HCT116 (cell line): ENCODE measurements around the gene CLIC6. TPM values are rescaled to one million over a fixed set of nuclear protein-coding genes. Genes with fewer than 3 reads are reported as not detected.

Source experiments
- ATAC-seq: fragments of 200-7000 bp; cut with Tn5 transposase; 2 replicates; pipeline ENCODE4 v1.9.1; 2020; ENCODE audit warnings: mild to moderate bottlenecking, moderate library complexity
- BruUV-seq: library from RNA; stranded (reverse); fragments of 400-500 nt; replicated peaks from 2 replicates; lab custom pipeline; 2021; lab: Mats Ljungman, UMichigan
- CTCF ChIA-PET: fragments of 300-600 bp; sonication (Branson Sonifier 250); formaldehyde crosslinking; loops from one replicate; lab custom pipeline; 2021; ENCODE audit warnings: antibody characterized with exemption; lab: Charles Lee
- POLR2A ChIA-PET: fragments of 300-600, 350-600 bp; sonication (Branson Sonifier 250); formaldehyde crosslinking; loops from one replicate; lab custom pipeline; 2021; ENCODE audit warnings: antibody characterized with exemption; lab: Charles Lee
- RAD21 ChIA-PET, 2 experiments: fragments of 300-600 bp; sonication (Branson Sonifier 250); formaldehyde crosslinking; loops; one replicate each; lab custom pipeline; 2023; ENCODE audit warnings: low total read pairs in 2 of 2; ENCODE audit not compliant: uncharacterized antibody in 2 of 2, unreplicated experiment in 2 of 2, low non-redundant PET in 1 of 2; lab: Charles Lee
- DNase-seq: peaks from one replicate; pipeline ENCODE4 v3.0.0-alpha.2; 2010; ENCODE audit warnings: low read depth, low spot score
- H2AFZ ChIP-seq: fragments of 200-600 bp; shearing (Covaris generic), sonication (generic); 2 replicates; pipeline ENCODE4 v1.6.1; 2017; ENCODE audit warnings: low read depth, mixed run types, mixed read lengths, antibody characterized with exemption, low read length; ENCODE audit not compliant: poor library complexity, severe bottlenecking
- H3K27ac ChIP-seq: 2 replicates; pipeline ENCODE4 v1.5.1; 2012; ENCODE audit warnings: low read depth, low read length
- H3K27me3 ChIP-seq: fragments of 200-600 bp; sonication (generic); 2 replicates; pipeline ENCODE4 v1.6.1; 2016; ENCODE audit warnings: mixed run types, low read length, mixed read lengths; ENCODE audit not compliant: insufficient read depth
- H3K36me3 ChIP-seq, 2 experiments: fragments of 200-500 bp in 1 of 2; fragments of 200-600 bp in 1 of 2; sonication (Bioruptor generic) in 1 of 2; sonication (generic) in 1 of 2; 2 replicates each; pipeline versions ENCODE4 v1.5.1 to v1.6.1; 2014 to 2016; ENCODE audit warnings: low read length in 2 of 2, inconsistent platforms in 1 of 2, mixed read lengths in 1 of 2, mixed run types in 1 of 2; ENCODE audit not compliant: insufficient read depth in 2 of 2, control insufficient read depth in 1 of 2
- H3K4me1 ChIP-seq, 2 experiments: fragments of 200-600 bp in 1 of 2; sonication (generic) in 1 of 2; 2 replicates each; pipeline versions ENCODE4 v1.5.1 to v1.6.1; 2012 to 2017; ENCODE audit warnings: low read length in 2 of 2, inconsistent platforms in 1 of 2, mild to moderate bottlenecking in 1 of 2, mixed read lengths in 1 of 2, mixed run types in 1 of 2, moderate library complexity in 1 of 2; ENCODE audit not compliant: insufficient read depth in 2 of 2, control insufficient read depth in 1 of 2
- H3K4me2 ChIP-seq: fragments of 200-600 bp; sonication (generic); 2 replicates; pipeline ENCODE4 v1.6.1; 2017; ENCODE audit warnings: mixed run types, low read length, mixed read lengths
- H3K4me3 ChIP-seq, 2 experiments: fragments of 200-600 bp in 1 of 2; sonication (generic) in 1 of 2; replicated peaks in 1 of 2; 2 replicates each; pipeline ENCODE4 v1.5.1; 2011 to 2016; ENCODE audit warnings: low read length in 2 of 2, control low read depth in 1 of 2, low read depth in 1 of 2, mild to moderate bottlenecking in 1 of 2, mixed read lengths in 1 of 2, mixed run types in 1 of 2
- H3K79me2 ChIP-seq: fragments of 200-600 bp; sonication (generic); 2 replicates; pipeline ENCODE4 v1.6.1; 2017; ENCODE audit warnings: mild to moderate bottlenecking, mixed run types, low read length, moderate library complexity, mixed read lengths; ENCODE audit not compliant: insufficient read depth
- H3K9ac ChIP-seq: fragments of 200-600 bp; sonication (generic); 2 replicates; pipeline ENCODE4 v1.6.1; 2016; ENCODE audit warnings: low read length, mixed read lengths
- H3K9me2 ChIP-seq: fragments of 200-600 bp; sonication (generic), shearing (Covaris generic); 2 replicates; pipeline ENCODE4 v1.6.1; 2017; ENCODE audit warnings: mixed run types, mild to moderate bottlenecking, moderate library complexity; ENCODE audit not compliant: insufficient read depth
- H3K9me3 ChIP-seq, 2 experiments: fragments of 200-500 bp in 1 of 2; fragments of 200-600 bp in 1 of 2; sonication (Bioruptor generic) in 1 of 2; sonication (generic) in 1 of 2; 2 replicates each; pipeline ENCODE4 v1.6.1; 2014 to 2017; ENCODE audit warnings: low read length in 2 of 2, mixed read lengths in 2 of 2, inconsistent platforms in 1 of 2, low read depth in 1 of 2, mild to moderate bottlenecking in 1 of 2, mixed run types in 1 of 2, moderate library complexity in 1 of 2; ENCODE audit not compliant: control insufficient read depth in 1 of 2, insufficient read depth in 1 of 2
- H4K20me1 ChIP-seq: fragments of 200-600 bp; sonication (generic), shearing (Covaris generic); 2 replicates; pipeline ENCODE4 v1.6.1; 2017; ENCODE audit warnings: mixed run types, mild to moderate bottlenecking, moderate library complexity; ENCODE audit not compliant: insufficient read depth
- CBX3 ChIP-seq: IDR thresholded peaks from 2 replicates; pipeline ENCODE4 v1.6.1; 2012; ENCODE audit warnings: low read depth
- CEBPB ChIP-seq: IDR thresholded peaks from 2 replicates; pipeline ENCODE4 v1.6.1; 2012; ENCODE audit warnings: low read depth
- EGR1 ChIP-seq: IDR thresholded peaks from 2 replicates; pipeline ENCODE4 v1.6.1; 2012; ENCODE audit warnings: low read depth
- ELF1 ChIP-seq: IDR thresholded peaks from 2 replicates; pipeline ENCODE4 v1.6.1; 2012; ENCODE audit warnings: low read depth, borderline replicate concordance
- EZH2phosphoT487 ChIP-seq: fragments of 200-600 bp; IDR thresholded peaks from 2 replicates; pipeline ENCODE4 v1.6.1; 2018; ENCODE audit warnings: antibody characterized with exemption, borderline replicate concordance
- JUND ChIP-seq: IDR thresholded peaks from 2 replicates; pipeline ENCODE4 v1.6.1; 2012
- MAX ChIP-seq: IDR thresholded peaks from 2 replicates; pipeline ENCODE4 v1.6.1; 2012
- POLR2A ChIP-seq: IDR thresholded peaks from 2 replicates; pipeline ENCODE4 v1.7.0; 2011; ENCODE audit warnings: borderline replicate concordance; ENCODE audit not compliant: insufficient read depth, insufficient read length; ENCODE audit errors: extremely low read depth
- POLR2AphosphoS5 ChIP-seq: IDR thresholded peaks from 2 replicates; pipeline ENCODE4 v1.6.1; 2011; ENCODE audit warnings: mild to moderate bottlenecking, low read depth, low read length, moderate library complexity
- RAD21 ChIP-seq: IDR thresholded peaks from 2 replicates; pipeline ENCODE4 v1.6.1; 2012; ENCODE audit warnings: low read depth, mild to moderate bottlenecking
- REST ChIP-seq: IDR thresholded peaks from 2 replicates; pipeline ENCODE4 v1.6.1; 2012; ENCODE audit warnings: low read depth
- SIN3A ChIP-seq: IDR thresholded peaks from 2 replicates; pipeline ENCODE4 v1.6.1; 2012; ENCODE audit warnings: low read depth
- SP1 ChIP-seq: IDR thresholded peaks from 2 replicates; pipeline ENCODE4 v1.6.1; 2012; ENCODE audit warnings: low read depth
- TCF7L2 ChIP-seq: IDR thresholded peaks from 2 replicates; pipeline ENCODE4 v1.7.0; 2011; ENCODE audit warnings: borderline replicate concordance, inconsistent platforms; ENCODE audit not compliant: insufficient read depth, insufficient read length; ENCODE audit errors: extremely low read depth
- YY1 ChIP-seq: IDR thresholded peaks from 2 replicates; pipeline ENCODE4 v1.6.1; 2011; ENCODE audit warnings: low read length, low read depth, moderate library complexity, mild to moderate bottlenecking; ENCODE audit not compliant: insufficient replicate concordance; ENCODE audit errors: extremely low read depth
- ZFX ChIP-seq: fragments of 450-650 bp; IDR thresholded peaks from 2 replicates; pipeline ENCODE4 v1.6.1; 2017
- ZNF274 ChIP-seq: fragments of 200-500 bp; sonication (Bioruptor generic); IDR thresholded peaks from 2 replicates; pipeline ENCODE4 v1.6.1; 2014; ENCODE audit warnings: mild to moderate bottlenecking, low read depth, low read length, inconsistent platforms
- intact Hi-C: fragments of 100-400 bp; cut with micrococcal nuclease; formaldehyde crosslinking; loops from 2 replicates; pipeline ENCODE4 v1.10.0; 2022
- total RNA-seq: library from RNA; stranded (reverse); gene quantifications from one replicate; pipeline ENCODE4 v1.2.1, GENCODE V29; 2021; ENCODE audit not compliant: unreplicated experiment
- TF ChIP-seq, protein P1 (sequence below): IDR thresholded peaks from 2 replicates; pipeline ENCODE4 v1.6.1; 2012

The CLIC6 gene
- total RNA-seq, 1 experiment from 2014 or later: 0.05 TPM

GRCh38 chr21:34730756-34731445, 62.1 kb downstream of the CLIC6 start:
- no peak for DNase-seq
- CTCF ChIA-PET: interaction anchor here (2.1 kb wide), 1 partner anchor 14 kb away, joined by 6 read pairs; no protein-coding TSS in a partner anchor

More at GRCh38 chr21:34730756-34731445, 62.1 kb downstream of the CLIC6 start:
- H3K4me2 ChIP-seq: no peak overlapping the region
- no peaks in the 10 kb centered on the region for H3K4me1 ChIP-seq
- no peak overlapping the region for H3K27ac ChIP-seq
- H3K9me2 ChIP-seq: no peaks in the 10 kb centered on the region
- no TSS peak for BruUV-seq
- H3K9me3 ChIP-seq: no peaks in the 10 kb centered on the region
- ChIA-PET POLR2A (no interaction called here), RAD21 (no interaction called here)
- no peaks in the 10 kb centered on the region for H4K20me1 ChIP-seq
- H3K27me3 ChIP-seq: no peaks in the 10 kb centered on the region
- H3K9ac ChIP-seq: no peak overlapping the region
- no peak for ATAC-seq
- H3K4me3 ChIP-seq: no peak overlapping the region
- H3K36me3 ChIP-seq: no peaks in the 10 kb centered on the region
- H2AFZ ChIP-seq: no peak overlapping the region
- intact Hi-C loops: no loop called here
- TF ChIP-seq YY1: no peak
- TF ChIP-seq ZNF274: no peak
- TF ChIP-seq MAX: no peak
- TF ChIP-seq EGR1: no peak
- no peak for TF ChIP-seq EZH2phosphoT487
- TF ChIP-seq, protein P1, sequence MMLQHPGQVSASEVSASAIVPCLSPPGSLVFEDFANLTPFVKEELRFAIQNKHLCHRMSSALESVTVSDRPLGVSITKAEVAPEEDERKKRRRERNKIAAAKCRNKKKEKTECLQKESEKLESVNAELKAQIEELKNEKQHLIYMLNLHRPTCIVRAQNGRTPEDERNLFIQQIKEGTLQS: no peak
- no peak for TF ChIP-seq REST
- TF ChIP-seq POLR2AphosphoS5: no peak
- TF ChIP-seq RAD21: no peak
- no peak for TF ChIP-seq ZFX
- TF ChIP-seq ELF1: no peak
- TF ChIP-seq TCF7L2: no peak
- no peak for TF ChIP-seq SIN3A
- no peak for TF ChIP-seq POLR2A
- no peak for TF ChIP-seq SP1
- no peak for TF ChIP-seq CEBPB
- TF ChIP-seq CBX3: no peak
- no peak for TF ChIP-seq JUND
- TF ChIP-seq, all 23 proteins: peak for 0
- no peaks in the 10 kb centered on the region for H3K79me2 ChIP-seq
